Esophagus squamous epithelium (tissue), 5 donors: ENCODE measurements around the gene LGALS4. TPM values are rescaled to one million over a fixed set of nuclear protein-coding genes. Genes with fewer than 3 reads are reported as not detected.
A peak's percentile ranks its signal among the peaks of the same experiment; 100 is the strongest.

Experiments used
- DNase-seq: peaks from one replicate; lab custom pipeline; 2025; lab: John Stamatoyannopoulos, UW
- H3K27ac ChIP-seq, 4 donors: fragments of 200-600 bp; sonication (generic); one replicate each; pipeline ENCODE4 v1.5.1; 2016 to 2019; ENCODE audit warnings: mild to moderate bottlenecking in 1 of 4
- H3K27me3 ChIP-seq, 4 donors: fragments of 200-600 bp; sonication (generic); 1 replicate in 3 of 4; 2 replicates in 1 of 4; pipeline versions ENCODE4 v1.5.1 to v1.6.0; 2017 to 2021; ENCODE audit warnings: antibody characterized with exemption in 1 of 4
- H3K36me3 ChIP-seq, 3 donors: fragments of 200-600 bp; sonication (generic); one replicate each; pipeline ENCODE4 v1.5.1; 2016 to 2019
- H3K4me1 ChIP-seq, 3 donors: fragments of 200-600 bp; sonication (generic); one replicate each; pipeline ENCODE4 v1.5.1; 2017 to 2019
- H3K4me3 ChIP-seq, 4 donors: fragments of 200-600 bp; sonication (generic); 1 replicate in 3 of 4; 2 replicates in 1 of 4; pipeline ENCODE4 v1.5.1; 2016 to 2019; ENCODE audit warnings: mild to moderate bottlenecking in 2 of 4, moderate library complexity in 1 of 4
- H3K9me3 ChIP-seq, 3 donors: fragments of 200-600 bp; sonication (generic); one replicate each; pipeline ENCODE4 v1.5.1; 2016 to 2019
- CTCF ChIP-seq, 6 experiments: fragments of 450-650 bp in 4 of 6; fragments of 200-600 bp in 2 of 6; sonication (generic) in 2 of 6; IDR thresholded peaks; one replicate each; pipeline ENCODE4 v1.5.1; 2016 to 2019; ENCODE audit warnings: antibody characterized with exemption in 6 of 6, mild to moderate bottlenecking in 4 of 6, moderate library complexity in 4 of 6
- POLR2A ChIP-seq, 4 donors: fragments of 450-650 bp; IDR thresholded peaks; one replicate each; pipeline ENCODE4 v1.6.1; 2017; ENCODE audit warnings: antibody characterized with exemption in 4 of 4, mild to moderate bottlenecking in 4 of 4, moderate library complexity in 3 of 4
- WGBS, 2 donors: methylation state at CpG; one replicate each; pipeline ENCODE4 v1.1.5; 2018; 5-methylcytosine and 5-hydroxymethylcytosine counted together
- intact Hi-C: fragments of 100-400 bp; cut with DNase I; formaldehyde crosslinking; loops from one replicate; pipeline ENCODE4 v1.15.0; 2022
- total RNA-seq, 4 donors: library from RNA; depleted of rRNA; stranded (reverse); fragments of >200 nt; gene quantifications; one replicate each; pipeline ENCODE4 v1.1.0, GENCODE V29; 2016
- donor health status: DM: yes; HTN: yes; CAD: no.

LGALS4 gene
- total RNA-seq, 4 donors from 2014 or later: 0.62 to 0.76 TPM; not detected in 2

GRCh38 chr19:38839816-38840582 is 27.3 kb upstream of the LGALS4 start:
- peaks cover 83 to 100% (median 87%) of the 10 kb centered on the region in 3 donors for H3K36me3 ChIP-seq
- 53 to 55% methylated on average over 10 to 23 of the region's 28 CpGs for WGBS, 2 donors
- H3K9me3 ChIP-seq: no peaks in the 10 kb centered on the region
- H3K27ac ChIP-seq: peak overlapping the region; percentile 77 to 94 (median 87)
- DNase-seq: no peak
- no peaks in the 10 kb centered on the region for H3K27me3 ChIP-seq
- TF ChIP-seq POLR2A (IDR thresholded peaks at IDR 0.05): no peak
- TF ChIP-seq CTCF (IDR thresholded peaks at IDR 0.05): no peak
- peaks cover 31 to 97% (median 57%) of the 10 kb centered on the region in 3 donors for H3K4me1 ChIP-seq
- no peak overlapping the region for H3K4me3 ChIP-seq
- intact Hi-C loops: loop anchor here (10.0 kb wide), 1 partner anchor 105 kb away; no protein-coding TSS in a partner anchor

- 53 to 69% methylated on average over 9 to 12 of the region's 12 CpGs for whole genome bisulfite sequencing, 2 donors
- Histone ChIP-seq H3K4me3 (no peak overlapping the region), H3K27me3 (no peaks in the 10 kb centered on the region), H3K9me3 (no peaks in the 10 kb centered on the region), H3K36me3 (peaks cover 74 to 98% (median 79%) of the 10 kb centered on the region in 3 donors), H3K4me1 (peaks cover 31 to 89% (median 57%) of the 10 kb centered on the region in 3 donors), H3K27ac (peak overlapping the region; percentile 77 to 94 (median 87))
- no peak for DNase-seq
- TF ChIP-seq POLR2A (IDR thresholded peaks at IDR 0.05) (no peak), CTCF (IDR thresholded peaks at IDR 0.05) (no peak)
- intact Hi-C loops: loop anchor here (10.0 kb wide), 1 partner anchor 104 kb away; no protein-coding TSS in a partner anchor
These were observed 26.4 kb upstream of the LGALS4 start for GRCh38 chr19:38838986-38839761.

- peak overlapping the region in 1 of 4 donors; percentile 2 for H3K4me3 ChIP-seq
- DNase-seq: no peak
- H3K36me3 ChIP-seq: peaks cover 67 to 91% (median 71%) of the 10 kb centered on the region in 3 donors
- H3K4me1 ChIP-seq: peaks cover 27 to 87% (median 55%) of the 10 kb centered on the region in 3 donors
- 39 to 43% methylated on average over 5 to 14 of the region's 19 CpGs for WGBS, 2 donors
- TF ChIP-seq POLR2A (IDR thresholded peaks at IDR 0.05): no peak
- TF ChIP-seq CTCF (IDR thresholded peaks at IDR 0.05): peak in 5 of 6 experiments; percentile 6 to 51 (median 43)
- no peaks in the 10 kb centered on the region for H3K27me3 ChIP-seq
- no peaks in the 10 kb centered on the region for H3K9me3 ChIP-seq
- peak overlapping the region; percentile 77 to 94 (median 87) for H3K27ac ChIP-seq
- intact Hi-C loops: loop anchor here (10.0 kb wide), 1 partner anchor 104 kb away; no protein-coding TSS in a partner anchor
These were observed 25.7 kb upstream of the LGALS4 start for GRCh38 chr19:38838208-38838985.

GRCh38 chr19:38837656-38838121 is 24.9 kb upstream of the LGALS4 start:
- intact Hi-C loops: loop anchor here (10.0 kb wide), 1 partner anchor 103 kb away; no protein-coding TSS in a partner anchor
- no peaks in the 10 kb centered on the region for H3K9me3 ChIP-seq
- TF ChIP-seq POLR2A (IDR thresholded peaks at IDR 0.05) (no peak), CTCF (IDR thresholded peaks at IDR 0.05) (no peak)
- H3K27me3 ChIP-seq: no peaks in the 10 kb centered on the region
- DNase-seq: no peak
- peaks cover 60 to 84% (median 64%) of the 10 kb centered on the region in 3 donors for H3K36me3 ChIP-seq
- H3K4me3 ChIP-seq: peak overlapping the region in 1 of 4 donors; percentile 2
- WGBS, 2 donors: 30 to 62% methylated on average over 6 to 7 of the region's 7 CpGs
- peak overlapping the region; percentile 77 to 94 (median 87) for H3K27ac ChIP-seq
- H3K4me1 ChIP-seq: peaks cover 27 to 87% (median 52%) of the 10 kb centered on the region in 3 donors
